Cardiac muscle cell (in vitro differentiated cells and primary cell): Measurements from ENCODE around the gene PDE10A. TPM values are rescaled to one million over a fixed set of nuclear protein-coding genes. Genes with fewer than 3 reads are reported as not detected.
A peak's percentile ranks its signal among the peaks of the same experiment; 100 is the strongest.

ENCODE experiments used
- DNase-seq, 2 donors: peaks; one replicate each; pipeline versions ENCODE4 v3.0.0 to v3.0.0-alpha.2; 2010 to 2017; ENCODE audit warnings: low read depth in 1 of 2, low spot score in 1 of 2
- H3K27ac ChIP-seq: fragments of 200-600 bp; sonication (generic); 2 replicates; pipeline ENCODE4 v1.5.1; 2016
- H3K27me3 ChIP-seq: fragments of 200-600 bp; sonication (generic); 2 replicates; pipeline ENCODE4 v1.6.0; 2016; ENCODE audit warnings: control low read depth
- H3K36me3 ChIP-seq: fragments of 200-600 bp; sonication (generic); 2 replicates; pipeline ENCODE4 v1.5.1; 2016; ENCODE audit warnings: control low read depth
- H3K4me1 ChIP-seq: fragments of 200-600 bp; sonication (generic); 2 replicates; pipeline ENCODE4 v1.8.1; 2017; ENCODE audit warnings: low read depth, mild to moderate bottlenecking, mixed run types
- H3K4me3 ChIP-seq: fragments of 200-600 bp; sonication (generic); 2 replicates; pipeline ENCODE4 v1.5.1; 2016; ENCODE audit warnings: mild to moderate bottlenecking
- H3K9me3 ChIP-seq: fragments of 200-600 bp; sonication (generic); 2 replicates; pipeline ENCODE4 v1.5.1; 2017; ENCODE audit warnings: low read depth, mild to moderate bottlenecking, control low read depth
- CTCF ChIP-seq: IDR thresholded peaks from 2 replicates; pipeline ENCODE4 v1.5.1; 2012; ENCODE audit warnings: low read depth, mild to moderate bottlenecking, low read length
- polyA plus RNA-seq: library from polyadenylated mRNA; unstranded; fragments of >200 nt; fragmentation: Nextera tagmentation; extraction: Ambion mirVana; gene quantifications from 2 replicates; pipeline ENCODE4 v1.2.1, GENCODE V29; 2016
- total RNA-seq: library from RNA; depleted of rRNA; stranded (reverse); fragments of >200 nt; gene quantifications from 2 replicates; pipeline ENCODE4 v1.2.3, GENCODE V29; 2016

Gene PDE10A
- total and polyA plus RNA-seq, 2 experiments from 2014 or later, result 0.82 to 5.4 TPM

DNA sequence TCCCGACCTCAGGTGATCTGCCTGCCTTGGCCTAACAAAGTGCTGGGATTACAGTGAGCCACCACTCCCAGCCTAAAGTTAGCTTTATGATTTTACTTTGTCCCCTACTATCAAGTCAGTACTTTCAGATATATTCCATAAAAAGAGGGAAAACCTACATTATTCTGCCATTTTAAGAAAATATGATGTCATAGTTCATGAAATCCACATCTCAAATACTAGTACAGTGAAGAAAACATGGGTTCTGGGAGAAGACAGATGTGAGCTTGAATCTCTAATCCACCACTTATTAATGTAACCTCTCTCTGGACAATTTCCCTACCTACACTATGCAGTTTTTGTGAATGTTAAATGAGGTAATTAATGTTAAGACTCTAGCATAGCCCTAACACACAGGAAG lies 74.5 kb downstream of the PDE10A start:
- Histone ChIP-seq H3K4me1 (no peaks in the 10 kb centered on the region), H3K4me3 (no peak overlapping the region), H3K27me3 (no peaks in the 10 kb centered on the region), H3K36me3 (no peaks in the 10 kb centered on the region), H3K9me3 (no peaks in the 10 kb centered on the region), H3K27ac (no peak overlapping the region)
- DNase-seq, result no peak
- no peak for TF ChIP-seq CTCF

GRCh38 chr6:165587206-165587605 lies 75.8 kb downstream of the PDE10A start:
- no peak for TF ChIP-seq CTCF
- no peaks in the 10 kb centered on the region for H3K36me3 ChIP-seq
- H3K27ac ChIP-seq, result no peak overlapping the region
- no peaks in the 10 kb centered on the region for H3K9me3 ChIP-seq
- H3K4me3 ChIP-seq, result no peak overlapping the region
- no peaks in the 10 kb centered on the region for H3K27me3 ChIP-seq
- no peaks in the 10 kb centered on the region for H3K4me1 ChIP-seq
- DNase-seq, result no peak

DNA sequence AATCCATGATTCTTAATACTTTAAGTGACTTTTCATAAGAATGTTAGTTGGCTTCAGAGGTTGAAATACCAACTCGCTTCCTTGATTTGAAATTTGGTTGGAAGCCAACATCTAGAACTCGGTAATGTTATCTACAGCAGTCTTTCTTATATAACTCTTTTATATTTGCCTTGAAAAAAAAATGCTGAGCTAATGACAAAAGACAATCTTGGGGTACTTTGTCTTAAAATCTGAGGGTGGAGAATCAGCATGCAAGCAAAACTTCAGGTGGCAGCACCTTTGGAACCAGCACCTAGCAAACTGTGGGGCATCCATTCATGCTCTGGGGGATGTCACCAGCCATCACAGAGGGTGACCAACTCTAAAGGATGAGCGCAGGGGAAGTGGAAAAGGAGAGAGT lies 76.3 kb downstream of the PDE10A start:
- no peaks in the 10 kb centered on the region for H3K9me3 ChIP-seq
- no peaks in the 10 kb centered on the region for H3K27me3 ChIP-seq
- no peak for DNase-seq
- no peak for TF ChIP-seq CTCF
- no peaks in the 10 kb centered on the region for H3K36me3 ChIP-seq
- no peak overlapping the region for H3K27ac ChIP-seq
- no peak overlapping the region for H3K4me3 ChIP-seq
- no peaks in the 10 kb centered on the region for H3K4me1 ChIP-seq

- H3K27me3 ChIP-seq, result no peaks in the 10 kb centered on the region
- no peaks in the 10 kb centered on the region for H3K9me3 ChIP-seq
- peak in 1 of 2 donors; percentile 44 for DNase-seq
- no peak for TF ChIP-seq CTCF
- no peak overlapping the region for H3K4me3 ChIP-seq
- H3K4me1 ChIP-seq, result no peaks in the 10 kb centered on the region
- no peak overlapping the region for H3K27ac ChIP-seq
- H3K36me3 ChIP-seq, result no peaks in the 10 kb centered on the region
Measured at GRCh38 chr6:165585060-165585459, 78.0 kb downstream of the PDE10A start.

DNA sequence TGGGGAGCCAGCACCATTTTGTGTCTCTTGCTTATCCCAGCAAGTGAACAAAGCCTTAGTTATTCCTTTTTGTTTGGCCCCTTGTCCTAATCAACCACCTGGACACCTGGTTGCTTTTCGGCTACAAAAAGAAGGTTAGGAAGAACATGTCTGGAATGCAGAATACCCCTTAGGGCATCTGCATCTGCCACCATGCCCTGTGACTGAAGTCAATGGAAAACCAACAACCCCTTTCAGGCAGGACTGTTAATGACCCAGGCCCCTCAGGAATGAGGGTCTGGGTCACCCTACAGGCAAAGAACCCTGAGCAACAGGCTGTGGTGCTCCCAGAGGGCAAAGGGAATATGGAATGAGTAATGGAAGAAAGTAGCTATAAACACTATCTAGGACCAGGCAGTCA lies 78.5 kb downstream of the PDE10A start:
- TF ChIP-seq CTCF, result no peak
- Histone ChIP-seq H3K4me1 (no peaks in the 10 kb centered on the region), H3K27ac (no peak overlapping the region), H3K4me3 (no peak overlapping the region), H3K36me3 (no peaks in the 10 kb centered on the region), H3K9me3 (no peaks in the 10 kb centered on the region), H3K27me3 (no peaks in the 10 kb centered on the region)
- no peak for DNase-seq

- no peak overlapping the region for H3K4me3 ChIP-seq
- DNase-seq, result no peak
Measured at GRCh38 chr6:165581678-165582077, 81.4 kb downstream of the PDE10A start.

More at GRCh38 chr6:165581678-165582077, 81.4 kb downstream of the PDE10A start:
- Histone ChIP-seq H3K9me3 (no peaks in the 10 kb centered on the region), H3K27ac (no peak overlapping the region), H3K27me3 (no peaks in the 10 kb centered on the region), H3K4me1 (no peaks in the 10 kb centered on the region), H3K36me3 (no peaks in the 10 kb centered on the region)
- no peak for TF ChIP-seq CTCF
